Esophagus muscularis mucosa (tissue), 4 donors: ENCODE data around the gene SLC35F4. TPM values are rescaled to one million over a fixed set of nuclear protein-coding genes. Genes with fewer than 3 reads are reported as not detected.

Experiments used
- DNase-seq: peaks from one replicate; pipeline ENCODE4 v3.0.0-alpha.2; 2017; ENCODE audit errors: extremely low spot score
- H3K27ac ChIP-seq, 4 donors: fragments of 200-600 bp; sonication (generic); replicated peaks in 1 of 4; 1 replicate in 3 of 4; 2 replicates in 1 of 4; pipeline ENCODE4 v1.5.1; 2016 to 2019; ENCODE audit warnings: mild to moderate bottlenecking in 1 of 4
- H3K27me3 ChIP-seq, 4 donors: fragments of 200-600 bp; sonication (generic); one replicate each; pipeline versions ENCODE4 v1.5.1 to v1.6.0; 2016 to 2019
- H3K36me3 ChIP-seq, 4 donors: fragments of 200-600 bp; sonication (generic); one replicate each; pipeline ENCODE4 v1.5.1; 2016 to 2019
- H3K4me1 ChIP-seq, 4 donors: fragments of 200-600 bp; sonication (generic); one replicate each; pipeline ENCODE4 v1.5.1; 2016 to 2019
- H3K4me3 ChIP-seq, 4 donors: fragments of 200-600 bp; sonication (generic); 1 replicate in 2 of 4; 2 replicates in 2 of 4; pipeline ENCODE4 v1.5.1; 2016 to 2019; ENCODE audit warnings: mild to moderate bottlenecking in 4 of 4, moderate library complexity in 1 of 4
- H3K9me3 ChIP-seq, 4 donors: fragments of 200-600 bp; sonication (generic); 1 replicate in 3 of 4; 2 replicates in 1 of 4; pipeline ENCODE4 v1.5.1; 2016 to 2019
- EP300 ChIP-seq: sonication (generic); formaldehyde crosslinking; IDR thresholded peaks from one replicate; pipeline ENCODE4 v1.6.1; 2017; ENCODE audit warnings: antibody characterized with exemption
- POLR2A ChIP-seq: fragments of 450-650 bp; IDR thresholded peaks from one replicate; pipeline ENCODE4 v1.6.1; 2017; ENCODE audit warnings: antibody characterized with exemption, moderate library complexity, mild to moderate bottlenecking, low read depth
- POLR2AphosphoS5 ChIP-seq, 2 donors: sonication (generic); formaldehyde crosslinking; IDR thresholded peaks; one replicate each; pipeline ENCODE4 v1.6.1; 2017; ENCODE audit warnings: antibody characterized with exemption in 2 of 2
- WGBS: methylation state at CpG from one replicate; pipeline ENCODE4 v1.1.5; 2018; 5-methylcytosine and 5-hydroxymethylcytosine counted together
- intact Hi-C: fragments of 100-400 bp; cut with DNase I; formaldehyde crosslinking; loops from one replicate; pipeline ENCODE4 v1.15.1; 2023
- total RNA-seq, 4 donors: library from RNA; depleted of rRNA; stranded (reverse); fragments of >200 nt; gene quantifications; one replicate each; pipeline versions ENCODE4 v1.1.0 to v1.2.1, GENCODE V29; 2016
- TF ChIP-seq, protein P1 (sequence below), 3 experiments: fragments of 200-600 bp in 2 of 3; fragments of 450-650 bp in 1 of 3; sonication (generic) in 2 of 3; IDR thresholded peaks; one replicate each; pipeline ENCODE4 v1.5.1; 2017 to 2019; ENCODE audit warnings: antibody characterized with exemption in 3 of 3, mild to moderate bottlenecking in 2 of 3, moderate library complexity in 1 of 3

The SLC35F4 gene
- total RNA-seq, 4 donors from 2014 or later = 0.42 TPM; not detected in 3

GRCh38 chr14:57657487-57657886 lies 208.4 kb downstream of the SLC35F4 start:
- H3K4me3 ChIP-seq = no peak overlapping the region
- H3K27ac ChIP-seq = no peak overlapping the region
- peaks cover 0 to 4% (median 2%) of the 10 kb centered on the region in 4 donors for H3K9me3 ChIP-seq
- DNase-seq = no peak
- H3K36me3 ChIP-seq = no peaks in the 10 kb centered on the region
- whole genome bisulfite sequencing = 22% methylated on average over 5 of the region's 5 CpGs
- TF ChIP-seq POLR2A (no peak), POLR2AphosphoS5 (IDR thresholded peaks at IDR 0.05) (no peak), EP300 (no peak)
- TF ChIP-seq, protein P1, sequence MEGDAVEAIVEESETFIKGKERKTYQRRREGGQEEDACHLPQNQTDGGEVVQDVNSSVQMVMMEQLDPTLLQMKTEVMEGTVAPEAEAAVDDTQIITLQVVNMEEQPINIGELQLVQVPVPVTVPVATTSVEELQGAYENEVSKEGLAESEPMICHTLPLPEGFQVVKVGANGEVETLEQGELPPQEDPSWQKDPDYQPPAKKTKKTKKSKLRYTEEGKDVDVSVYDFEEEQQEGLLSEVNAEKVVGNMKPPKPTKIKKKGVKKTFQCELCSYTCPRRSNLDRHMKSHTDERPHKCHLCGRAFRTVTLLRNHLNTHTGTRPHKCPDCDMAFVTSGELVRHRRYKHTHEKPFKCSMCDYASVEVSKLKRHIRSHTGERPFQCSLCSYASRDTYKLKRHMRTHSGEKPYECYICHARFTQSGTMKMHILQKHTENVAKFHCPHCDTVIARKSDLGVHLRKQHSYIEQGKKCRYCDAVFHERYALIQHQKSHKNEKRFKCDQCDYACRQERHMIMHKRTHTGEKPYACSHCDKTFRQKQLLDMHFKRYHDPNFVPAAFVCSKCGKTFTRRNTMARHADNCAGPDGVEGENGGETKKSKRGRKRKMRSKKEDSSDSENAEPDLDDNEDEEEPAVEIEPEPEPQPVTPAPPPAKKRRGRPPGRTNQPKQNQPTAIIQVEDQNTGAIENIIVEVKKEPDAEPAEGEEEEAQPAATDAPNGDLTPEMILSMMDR (IDR thresholded peaks at IDR 0.05) = no peak
- H3K27me3 ChIP-seq = no peaks in the 10 kb centered on the region
- peaks cover 0 to 21% (median 11%) of the 10 kb centered on the region in 4 donors for H3K4me1 ChIP-seq
- intact Hi-C loops = no loop called here

DNA sequence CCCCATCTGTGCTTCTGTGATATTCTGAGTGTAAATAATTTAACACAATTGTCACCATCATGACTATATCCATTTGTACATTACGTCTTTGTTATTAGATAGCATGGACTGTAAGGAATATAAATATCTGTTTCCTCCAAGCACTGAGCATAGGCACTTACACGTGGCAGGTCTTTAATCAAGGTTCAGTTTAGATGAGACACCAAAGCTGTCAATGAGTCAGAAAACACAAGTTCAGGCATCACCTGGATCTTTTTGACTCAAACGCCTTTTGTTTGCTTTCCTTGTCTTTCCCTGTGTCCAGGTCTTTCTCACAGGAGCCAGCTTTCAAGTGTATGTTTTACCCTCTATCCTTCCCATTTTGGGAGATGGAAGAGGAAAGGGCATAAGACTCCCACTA lies 209.0 kb downstream of the SLC35F4 start:
- no peak for DNase-seq
- Histone ChIP-seq H3K36me3 (no peaks in the 10 kb centered on the region), H3K27ac (no peak overlapping the region), H3K4me3 (no peak overlapping the region), H3K9me3 (no peaks in the 10 kb centered on the region), H3K27me3 (no peaks in the 10 kb centered on the region), H3K4me1 (peaks cover 0 to 21% (median 11%) of the 10 kb centered on the region in 4 donors)
- 35% methylated on average over 3 of the region's 3 CpGs for WGBS
- intact Hi-C loops = no loop called here
- no peak for TF ChIP-seq POLR2A
- TF ChIP-seq, protein P1 (IDR thresholded peaks at IDR 0.05) = no peak
- TF ChIP-seq EP300 = no peak
- TF ChIP-seq POLR2AphosphoS5 (IDR thresholded peaks at IDR 0.05) = no peak

GRCh38 chr14:57652769-57653168 lies 213.1 kb downstream of the SLC35F4 start:
- peaks cover 0 to 13% (median 6%) of the 10 kb centered on the region in 4 donors for H3K4me1 ChIP-seq
- no peaks in the 10 kb centered on the region for H3K9me3 ChIP-seq
- no peak for TF ChIP-seq EP300
- no peak for TF ChIP-seq POLR2A
- TF ChIP-seq, protein P1 (IDR thresholded peaks at IDR 0.05) = no peak
- no peak for TF ChIP-seq POLR2AphosphoS5 (IDR thresholded peaks at IDR 0.05)
- H3K27me3 ChIP-seq = no peaks in the 10 kb centered on the region
- H3K36me3 ChIP-seq = no peaks in the 10 kb centered on the region
- no peak for DNase-seq
- no peak overlapping the region for H3K4me3 ChIP-seq
- intact Hi-C loops = no loop called here
- H3K27ac ChIP-seq = no peak overlapping the region

DNA sequence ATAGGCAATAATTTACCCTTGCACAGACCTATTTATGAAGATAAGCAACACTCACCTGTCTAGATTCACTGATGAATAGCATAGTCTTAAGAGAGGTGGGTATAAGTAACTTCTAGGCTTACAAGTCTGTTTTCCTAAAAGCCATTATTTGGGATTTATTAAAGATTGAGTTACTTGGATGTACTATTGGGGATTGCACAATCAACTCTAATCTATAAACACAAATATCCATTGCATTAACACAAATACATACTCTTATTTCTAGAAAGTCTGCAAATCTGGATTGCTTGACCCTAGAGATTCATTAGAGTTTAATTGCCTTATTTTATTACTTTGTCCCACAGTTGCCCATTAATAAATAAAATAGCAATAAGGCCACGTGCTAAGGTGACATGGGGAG lies 224.1 kb downstream of the SLC35F4 start:
- H3K4me1 ChIP-seq = no peaks in the 10 kb centered on the region
- no peak overlapping the region for H3K27ac ChIP-seq
- H3K36me3 ChIP-seq = no peaks in the 10 kb centered on the region
- TF ChIP-seq EP300 (no peak), POLR2AphosphoS5 (IDR thresholded peaks at IDR 0.05) (no peak), POLR2A (no peak)
- TF ChIP-seq, protein P1 (IDR thresholded peaks at IDR 0.05) = no peak
- intact Hi-C loops = no loop called here
- H3K9me3 ChIP-seq = no peaks in the 10 kb centered on the region
- no peak overlapping the region for H3K4me3 ChIP-seq
- no peaks in the 10 kb centered on the region for H3K27me3 ChIP-seq
- no peak for DNase-seq
- WGBS = 23% methylated on average over 1 of the region's 1 CpG

DNA sequence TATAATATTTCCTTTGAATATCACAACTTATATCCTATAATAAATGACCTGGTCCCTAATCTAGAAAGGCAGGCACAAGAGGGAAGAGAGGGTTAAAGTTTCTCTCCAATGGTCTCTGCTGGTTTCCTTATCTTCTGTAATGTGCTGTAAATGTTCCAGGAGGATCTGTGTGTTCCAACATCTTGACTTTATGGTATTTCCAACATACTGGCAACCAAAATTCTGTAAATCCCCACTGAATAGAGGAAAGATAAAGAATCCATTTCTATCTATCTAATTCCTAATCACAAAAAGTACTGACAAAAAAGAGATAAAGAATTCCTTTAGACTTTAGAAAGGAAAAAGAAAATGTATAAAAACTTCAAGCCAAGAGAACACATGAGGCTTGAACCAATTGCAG lies 225.9 kb downstream of the SLC35F4 start:
- Histone ChIP-seq H3K4me3 (no peak overlapping the region), H3K9me3 (no peaks in the 10 kb centered on the region), H3K27ac (no peak overlapping the region), H3K4me1 (no peaks in the 10 kb centered on the region), H3K36me3 (no peaks in the 10 kb centered on the region), H3K27me3 (no peaks in the 10 kb centered on the region)
- intact Hi-C loops = no loop called here
- DNase-seq = no peak
- TF ChIP-seq EP300 = no peak
- TF ChIP-seq, protein P1 (IDR thresholded peaks at IDR 0.05) = no peak
- no peak for TF ChIP-seq POLR2AphosphoS5 (IDR thresholded peaks at IDR 0.05)
- no peak for TF ChIP-seq POLR2A
